ENCODE measurements around the gene DCAF4.
A peak's percentile ranks its signal among the peaks of the same experiment; 100 is the strongest.

Gene DCAF4

GRCh38 chr14:72901361-72901760 lies 24.9 kb upstream of the DCAF4 start:
- no peak for TF ChIP-seq CTCF (IDR thresholded peaks at IDR 0.05)

GRCh38 chr14:72902801-72903530 lies 23.3 kb upstream of the DCAF4 start:
- TF ChIP-seq CTCF (IDR thresholded peaks at IDR 0.05) = no peak

GRCh38 chr14:72903716-72904115 lies 22.5 kb upstream of the DCAF4 start:
- TF ChIP-seq CTCF (IDR thresholded peaks at IDR 0.05) = no peak

GRCh38 chr14:72904218-72904617 lies 22.0 kb upstream of the DCAF4 start:
- TF ChIP-seq CTCF (IDR thresholded peaks at IDR 0.05) = no peak

GRCh38 chr14:72904840-72905561 lies 21.3 kb upstream of the DCAF4 start:
- TF ChIP-seq CTCF (IDR thresholded peaks at IDR 0.05) = peak; percentile 93

GRCh38 chr14:72906316-72906715 lies 19.9 kb upstream of the DCAF4 start:
- TF ChIP-seq CTCF (IDR thresholded peaks at IDR 0.05) = no peak

- TF ChIP-seq CTCF (IDR thresholded peaks at IDR 0.05) = no peak
These were observed 19.4 kb upstream of the DCAF4 start for GRCh38 chr14:72906879-72907278.

Measured in LNCAP (cell line).